HFF-Myc (cell line): Measurements from ENCODE around the gene ZNF532.
"Not testable (repeated sequence)": the region's sequence is repeated elsewhere in the genome, so short reads cannot be mapped to it uniquely, and the experiment has no call there.

Experiments
- DNase-seq: peaks from one replicate; pipeline ENCODE4 v3.0.0-alpha.2; 2011; ENCODE audit warnings: low read depth; ENCODE audit errors: extremely low read depth
- H3K4me3 ChIP-seq: replicated peaks from 2 replicates; pipeline ENCODE4 v1.5.1; 2011; ENCODE audit warnings: low read depth, mild to moderate bottlenecking, control low read depth, low read length
- CTCF ChIP-seq: IDR thresholded peaks from 2 replicates; pipeline ENCODE4 v1.5.1; 2012; ENCODE audit warnings: mild to moderate bottlenecking, low read depth, low read length, control low read depth; ENCODE audit errors: missing control alignments

ZNF532 gene

GRCh38 chr18:58827886-58828285 lies 36.8 kb upstream of the ZNF532 start:
- no peak overlapping the region for H3K4me3 ChIP-seq
- no peak for TF ChIP-seq CTCF
- no peak for DNase-seq

- no peak for TF ChIP-seq CTCF
- no peak overlapping the region for H3K4me3 ChIP-seq
- no peak for DNase-seq
Measured at GRCh38 chr18:58828399-58829121, 36.1 kb upstream of the ZNF532 start.

- DNase-seq: no peak
- no peak overlapping the region for H3K4me3 ChIP-seq
- no peak for TF ChIP-seq CTCF
Measured at GRCh38 chr18:58829263-58829662, 35.4 kb upstream of the ZNF532 start.

GRCh38 chr18:58829886-58830285 lies 34.8 kb upstream of the ZNF532 start:
- H3K4me3 ChIP-seq, DNase-seq: not testable (repeated sequence)

- no peak overlapping the region for H3K4me3 ChIP-seq
- no peak for TF ChIP-seq CTCF
- no peak for DNase-seq
Measured at GRCh38 chr18:58831606-58832005, 33.1 kb upstream of the ZNF532 start.

- no peak for TF ChIP-seq CTCF
- DNase-seq: no peak
- no peak overlapping the region for H3K4me3 ChIP-seq
Measured at GRCh38 chr18:58838165-58838860, 26.4 kb upstream of the ZNF532 start.

- DNase-seq: no peak
- H3K4me3 ChIP-seq: no peak overlapping the region
- no peak for TF ChIP-seq CTCF
Measured at GRCh38 chr18:58838946-58839345, 25.7 kb upstream of the ZNF532 start.
